GM12878 (cell line): ENCODE results near the gene CCDC191.

Experiments
- CTCF ChIP-seq, 3 experiments: IDR thresholded peaks in 2 of 3; conservative IDR thresholded peaks in 1 of 3; 2 replicates each; pipeline ENCODE4 v1.5.1; 2011; ENCODE audit warnings: low read depth in 3 of 3, low read length in 3 of 3, mild to moderate bottlenecking in 3 of 3, control low read depth in 2 of 3, moderate library complexity in 2 of 3, inconsistent platforms in 1 of 3, mixed read lengths in 1 of 3; ENCODE audit not compliant: control insufficient read depth in 2 of 3, insufficient read depth in 1 of 3; ENCODE audit errors: extremely low read depth in 1 of 3
- EED ChIP-seq: sonication (generic); IDR thresholded peaks from 2 replicates; pipeline ENCODE4 v1.6.1; 2016; ENCODE audit warnings: antibody characterized with exemption, low read depth
- ETV6 ChIP-seq, 2 experiments: fragments of 450-650 bp in 1 of 2; IDR thresholded peaks in 1 of 2; conservative IDR thresholded peaks in 1 of 2; 2 replicates each; pipeline ENCODE4 v1.6.1; 2014; ENCODE audit warnings: antibody characterized with exemption in 1 of 2, borderline replicate concordance in 1 of 2, low read depth in 1 of 2, mild to moderate bottlenecking in 1 of 2, moderate library complexity in 1 of 2
- EZH2 ChIP-seq: IDR thresholded peaks from 2 replicates; pipeline ENCODE4 v1.6.1; 2012; ENCODE audit warnings: low read depth, mild to moderate bottlenecking, control low read depth, inconsistent platforms, low read length, borderline replicate concordance; ENCODE audit not compliant: control insufficient read depth
- FOXM1 ChIP-seq: IDR thresholded peaks from 2 replicates; pipeline ENCODE4 v1.6.1; 2012; ENCODE audit warnings: low read depth, mild to moderate bottlenecking, inconsistent platforms, low read length, moderate library complexity
- MAX ChIP-seq: IDR thresholded peaks from 2 replicates; pipeline ENCODE4 v1.6.1; 2012; ENCODE audit warnings: low read depth, low read length, improper control_type of control experiment
- NFYB ChIP-seq: IDR thresholded peaks from 2 replicates; pipeline ENCODE4 v1.6.1; 2011; ENCODE audit warnings: low read depth, mild to moderate bottlenecking, low read length, improper control_type of control experiment, moderate library complexity; ENCODE audit not compliant: insufficient read depth
- POLR2A ChIP-seq: IDR thresholded peaks from 2 replicates; pipeline ENCODE4 v1.6.1; 2011; ENCODE audit warnings: low read depth, mild to moderate bottlenecking, low read length
- POLR2AphosphoS2 ChIP-seq: IDR thresholded peaks from 2 replicates; pipeline ENCODE4 v1.6.1; 2011; ENCODE audit warnings: low read depth, mild to moderate bottlenecking, low read length, improper control_type of control experiment, moderate library complexity
- SRF ChIP-seq, 2 experiments: IDR thresholded peaks; 2 replicates each; pipeline ENCODE4 v1.6.1; 2011; ENCODE audit warnings: low read depth in 2 of 2, low read length in 2 of 2, mild to moderate bottlenecking in 1 of 2, moderate library complexity in 1 of 2
- USF1 ChIP-seq: IDR thresholded peaks from 2 replicates; pipeline ENCODE4 v1.6.1; 2011; ENCODE audit warnings: borderline replicate concordance, low read depth, mild to moderate bottlenecking, moderate library complexity, mixed read lengths, low read length; ENCODE audit not compliant: insufficient read depth; ENCODE audit errors: extremely low read length

- TF ChIP-seq MAX (no peak), EED (no peak), POLR2A (no peak), NFYB (no peak), EZH2 (no peak), CTCF (IDR thresholded peaks at IDR 0.05 in 2 of 3, conservative IDR thresholded peaks at IDR 0.05 in 1 of 3; ENCODE audit: control insufficient read depth in 2 of 3, extremely low read depth in 1 of 3, insufficient read depth in 1 of 3, low read depth in 3 of 3, low read length in 3 of 3) (no peak), USF1 (no peak), POLR2AphosphoS2 (no peak), ETV6 (conservative IDR thresholded peaks at IDR 0.05 in 1 of 2, IDR thresholded peaks at IDR 0.05 in 1 of 2; ENCODE audit: borderline replicate concordance in 1 of 2, low read depth in 1 of 2) (no peak), FOXM1 (no peak), SRF (IDR thresholded peaks at IDR 0.05; ENCODE audit: low read depth in 2 of 2, low read length in 2 of 2) (no peak)
Measured at GRCh38 chr3:113948015-113948917, 108.1 kb downstream of the CCDC191 start.
